ENCODE measurements around the gene FGD6. TPM values are rescaled to one million over a fixed set of nuclear protein-coding genes. Genes with fewer than 3 reads are reported as not detected.

The FGD6 gene
- total RNA-seq, 1 experiment from 2014 or later, result 28.3 TPM

GRCh38 chr12:95227818-95228356, 10.6 kb upstream of the FGD6 start:
- intact Hi-C loops (cut with micrococcal nuclease; ENCODE audit: unreplicated experiment) (no loop called here), in situ Hi-C loops (cut with HindIII; ENCODE audit: low pct_unique_long_range_greater_than_20kb, low sequenced_read_pairs) (no loop called here)
- H3K4me3 ChIP-seq (ENCODE audit: low read depth in 2 of 2, low read length in 2 of 2), result no peak overlapping the region
- H3K4me1 ChIP-seq (ENCODE audit: control insufficient read depth, insufficient read depth, low read length), result peaks cover 11% of the 10 kb centered on the region
- H3K36me3 ChIP-seq (ENCODE audit: control insufficient read depth, insufficient read depth, low read length), result no peaks in the 10 kb centered on the region
- BruUV-seq (replicated peaks), result no TSS peak
- TF ChIP-seq POLR2AphosphoS5 (IDR thresholded peaks at IDR 0.05; ENCODE audit: low read depth, low read length), result no peak
- no peak for TF ChIP-seq CTCF (IDR thresholded peaks at IDR 0.05)
- no peak for DNase-seq (ENCODE audit: low read depth, low spot score)
- no peaks in the 10 kb centered on the region for H3K9me3 ChIP-seq (ENCODE audit: control insufficient read depth, insufficient read depth, low read depth, low read length)
- no peaks in the 10 kb centered on the region for H3K27me3 ChIP-seq (ENCODE audit: control insufficient read depth, insufficient read depth, low read length)
- H3K27ac ChIP-seq (ENCODE audit: low read length), result no peak overlapping the region
- ChIA-PET CTCF (no interaction called here), POLR2A (interaction anchor here (0.6 kb wide), 1 partner anchor 21 kb away, joined by 5 read pairs; no protein-coding TSS in a partner anchor)
- no peak for ATAC-seq

- TF ChIP-seq CTCF (IDR thresholded peaks at IDR 0.05) (no peak), SIN3A (IDR thresholded peaks at IDR 0.05; ENCODE audit: borderline replicate concordance, insufficient read depth, low read depth, low read length) (no peak), POLR2AphosphoS5 (IDR thresholded peaks at IDR 0.05; ENCODE audit: low read depth, low read length) (no peak), REST (IDR thresholded peaks at IDR 0.05; ENCODE audit: insufficient read depth in 1 of 2, low read depth in 2 of 2, low read length in 1 of 2) (no peak), TCF7L2 (IDR thresholded peaks at IDR 0.05; ENCODE audit: low read depth, low read length) (no peak)
- ATAC-seq, result no peak
- no peak for DNase-seq (ENCODE audit: low read depth, low spot score)
- Histone ChIP-seq H3K27ac (ENCODE audit: low read length) (no peak overlapping the region), H3K4me1 (ENCODE audit: control insufficient read depth, insufficient read depth, low read length) (peaks cover 15% of the 10 kb centered on the region; the same call in 1 of the 2 replicates), H3K4me3 (ENCODE audit: low read depth in 2 of 2, low read length in 2 of 2) (no peak overlapping the region), H3K36me3 (ENCODE audit: control insufficient read depth, insufficient read depth, low read length) (no peaks in the 10 kb centered on the region), H3K27me3 (ENCODE audit: control insufficient read depth, insufficient read depth, low read length) (no peaks in the 10 kb centered on the region), H3K9me3 (ENCODE audit: control insufficient read depth, insufficient read depth, low read depth, low read length) (no peaks in the 10 kb centered on the region)
- POLR2A ChIA-PET, result interaction anchor here (0.6 to 0.7 kb wide), 2 partner anchors 87 to 200 kb away, joined by 9 to 13 read pairs; no protein-coding TSS in a partner anchor
- CTCF ChIA-PET, result no interaction called here
- no TSS peak for BruUV-seq (replicated peaks)
- intact Hi-C loops (cut with micrococcal nuclease; ENCODE audit: unreplicated experiment) (no loop called here), in situ Hi-C loops (cut with HindIII; ENCODE audit: low pct_unique_long_range_greater_than_20kb, low sequenced_read_pairs) (no loop called here)
Measured at GRCh38 chr12:95225645-95226212, 8.5 kb upstream of the FGD6 start.

All from Panc1 (cell line).